Type B pancreatic cell (in vitro differentiated cells): ENCODE data around the gene CDC37L1. TPM values are rescaled to one million over a fixed set of nuclear protein-coding genes. Genes with fewer than 3 reads are reported as not detected.
"Not testable (repeated sequence)": the region's sequence is repeated elsewhere in the genome, so short reads cannot be mapped to it uniquely, and the experiment has no call there.

ENCODE experiments used
- DNase-seq: peaks from one replicate; pipeline ENCODE4 v3.0.0; 2021; ENCODE audit warnings: mixed read lengths; ENCODE audit not compliant: unreplicated experiment; ENCODE audit errors: extremely low spot score
- H3K27ac Mint-ChIP-seq: 2 replicates; pipeline ENCODE4 v1.8.0; 2021; ENCODE audit warnings: mild to moderate bottlenecking, mixed read lengths
- H3K27me3 Mint-ChIP-seq: 2 replicates; pipeline ENCODE4 v1.8.0; 2021; ENCODE audit warnings: mixed read lengths
- H3K36me3 Mint-ChIP-seq: 2 replicates; pipeline ENCODE4 v1.8.0; 2021; ENCODE audit warnings: mixed read lengths
- H3K4me1 Mint-ChIP-seq: one replicate; pipeline ENCODE4 v1.8.0; 2021; ENCODE audit warnings: mixed read lengths; ENCODE audit not compliant: unreplicated experiment
- H3K4me3 Mint-ChIP-seq: 2 replicates; pipeline ENCODE4 v1.8.0; 2021; ENCODE audit warnings: mild to moderate bottlenecking, mixed read lengths
- H3K9me3 Mint-ChIP-seq: 2 replicates; pipeline ENCODE4 v1.8.0; 2021; ENCODE audit warnings: mixed read lengths
- CTCF ChIP-seq: fragments of 200-600 bp; sonication (generic); conservative IDR thresholded peaks from 2 replicates; pipeline ENCODE4 v1.5.0; 2021; ENCODE audit warnings: antibody characterized with exemption, mild to moderate bottlenecking
- total RNA-seq: library from RNA; stranded (reverse); gene quantifications from 2 replicates; pipeline ENCODE4 v1.2.1, GENCODE V29; 2021; ENCODE audit warnings: low replicate concordance

Gene CDC37L1
- total RNA-seq, 1 donor from 2014 or later = 13.2 TPM

DNA sequence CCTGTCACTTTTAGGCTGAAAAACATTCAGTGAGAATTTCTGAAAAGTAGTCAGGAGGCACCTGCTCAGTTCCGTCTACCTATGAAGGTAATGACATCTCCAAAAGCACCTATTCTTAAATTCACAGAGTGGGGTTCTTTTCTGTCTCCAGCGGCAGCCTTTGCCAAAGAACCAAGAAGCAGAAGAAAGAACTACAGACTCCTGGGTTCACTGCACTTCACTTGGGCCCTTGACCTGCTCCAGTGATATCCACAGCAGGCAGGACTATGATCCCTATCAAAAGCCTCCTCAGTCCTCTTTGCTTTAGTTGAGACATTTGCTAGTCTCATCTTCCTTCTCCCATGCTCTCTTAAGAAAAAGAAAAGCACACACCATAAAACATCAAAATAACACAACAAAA, 37.0 kb upstream of the CDC37L1 start:
- no peak overlapping the region for H3K27ac Mint-ChIP-seq
- no peaks in the 10 kb centered on the region for H3K36me3 Mint-ChIP-seq
- no peak for TF ChIP-seq CTCF
- H3K4me1 Mint-ChIP-seq = no peaks in the 10 kb centered on the region
- no peak for DNase-seq
- no peaks in the 10 kb centered on the region for H3K9me3 Mint-ChIP-seq
- no peaks in the 10 kb centered on the region for H3K27me3 Mint-ChIP-seq
- H3K4me3 Mint-ChIP-seq = no peak overlapping the region

GRCh38 chr9:4654084-4654483, 25.3 kb upstream of the CDC37L1 start:
- no peak for TF ChIP-seq CTCF
- peaks cover 3% of the 10 kb centered on the region for H3K36me3 Mint-ChIP-seq
- no peaks in the 10 kb centered on the region for H3K9me3 Mint-ChIP-seq

DNA sequence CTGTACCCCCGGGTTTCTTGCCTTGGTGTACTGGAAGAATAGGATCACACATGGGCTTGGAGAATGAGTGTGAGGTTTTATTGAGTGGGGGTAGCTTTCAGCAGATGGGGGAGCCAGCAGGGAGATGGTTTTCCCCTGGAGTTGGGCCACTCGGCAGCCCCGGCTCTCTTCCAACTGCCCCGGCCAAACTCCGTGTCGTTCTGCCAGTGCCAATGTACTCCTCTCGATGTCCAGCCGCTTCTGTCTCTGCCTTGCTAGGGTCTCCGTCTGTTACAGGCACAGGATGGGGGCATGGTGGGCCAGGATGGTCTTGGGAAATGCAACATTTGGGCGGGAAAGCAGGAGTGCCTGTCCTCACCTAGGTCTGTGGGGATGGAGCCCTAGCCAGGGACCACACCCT, 24.8 kb upstream of the CDC37L1 start:
- no peak overlapping the region for H3K27ac Mint-ChIP-seq

More at GRCh38 chr9:4654084-4654483, 25.3 kb upstream of the CDC37L1 start:
- H3K27ac Mint-ChIP-seq = no peak overlapping the region
- DNase-seq = no peak
- H3K4me1 Mint-ChIP-seq = no peaks in the 10 kb centered on the region
- no peak overlapping the region for H3K4me3 Mint-ChIP-seq
- no peaks in the 10 kb centered on the region for H3K27me3 Mint-ChIP-seq

DNA sequence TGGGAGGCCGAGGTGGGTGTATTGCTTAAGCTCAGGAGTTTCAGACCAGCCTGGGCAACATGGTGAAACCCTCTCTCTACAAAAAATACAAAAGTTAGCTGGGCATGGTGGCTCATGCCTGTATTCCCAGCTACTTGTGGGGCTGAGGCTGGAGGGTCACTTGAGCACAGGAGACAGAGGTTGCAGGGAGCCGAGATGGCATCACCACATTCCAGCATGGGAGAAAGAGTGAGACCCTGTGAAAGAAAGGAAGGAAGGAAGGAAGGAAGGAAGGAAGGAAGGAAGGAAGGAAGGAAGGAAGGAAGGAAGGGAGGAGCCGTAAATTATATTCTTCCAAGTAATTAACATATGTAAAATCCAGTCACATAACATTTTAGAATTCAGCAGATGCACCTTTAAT, 23.2 kb upstream of the CDC37L1 start:
- not testable (repeated sequence) for H3K27ac Mint-ChIP-seq, H3K27me3 Mint-ChIP-seq, H3K4me1 Mint-ChIP-seq, H3K4me3 Mint-ChIP-seq, DNase-seq, H3K36me3 Mint-ChIP-seq, H3K9me3 Mint-ChIP-seq

More for the DNA sequence above, 24.8 kb upstream of the CDC37L1 start:
- H3K27me3 Mint-ChIP-seq = no peaks in the 10 kb centered on the region
- no peaks in the 10 kb centered on the region for H3K4me1 Mint-ChIP-seq
- no peak for DNase-seq
- H3K9me3 Mint-ChIP-seq = no peaks in the 10 kb centered on the region
- TF ChIP-seq CTCF = no peak
- H3K36me3 Mint-ChIP-seq = peaks cover 3% of the 10 kb centered on the region
- H3K4me3 Mint-ChIP-seq = no peak overlapping the region

GRCh38 chr9:4656621-4657020, 22.7 kb upstream of the CDC37L1 start:
- no peaks in the 10 kb centered on the region for H3K27me3 Mint-ChIP-seq

More at GRCh38 chr9:4656621-4657020, 22.7 kb upstream of the CDC37L1 start:
- DNase-seq = no peak
- no peak overlapping the region for H3K27ac Mint-ChIP-seq
- no peaks in the 10 kb centered on the region for H3K9me3 Mint-ChIP-seq
- H3K4me1 Mint-ChIP-seq = no peaks in the 10 kb centered on the region
- H3K4me3 Mint-ChIP-seq = no peak overlapping the region
- no peaks in the 10 kb centered on the region for H3K36me3 Mint-ChIP-seq
- TF ChIP-seq CTCF = no peak
